AG04449 (cell line): ENCODE measurements around the gene ANKRD12.

Experiments
- CTCF ChIA-PET: fragments of 350-600 bp; formaldehyde crosslinking; extraction: SDS; loops from one replicate; lab custom pipeline; 2021; ENCODE audit warnings: antibody characterized with exemption; lab: Yijun Ruan, JAX
- POLR2A ChIA-PET: fragments of 400-600, 350-600 bp; formaldehyde crosslinking; extraction: SDS; loops from one replicate; lab custom pipeline; 2020; ENCODE audit warnings: antibody characterized with exemption, inconsistent platforms; lab: Yijun Ruan, JAX
- DNase-seq: peaks from one replicate; pipeline ENCODE4 v3.0.0-alpha.2; 2010; ENCODE audit warnings: low read depth, low spot score
- H3K4me3 ChIP-seq: 2 replicates; pipeline ENCODE4 v1.5.1; 2011; ENCODE audit warnings: low read depth, mild to moderate bottlenecking, control low read depth, low read length
- CTCF ChIP-seq: IDR thresholded peaks from one replicate; pipeline ENCODE4 v1.5.1; 2011; ENCODE audit warnings: mild to moderate bottlenecking, moderate library complexity, low read length, control low read depth, inconsistent platforms; ENCODE audit not compliant: insufficient read depth; ENCODE audit errors: missing control alignments

Gene ANKRD12

GRCh38 chr18:9104244-9104901 is 32.2 kb upstream of the ANKRD12 start:
- H3K4me3 ChIP-seq: peak overlapping the region; percentile 73
- TF ChIP-seq CTCF: no peak
- POLR2A ChIA-PET: interaction anchor here (1.9 kb wide), 1 partner anchor 10 kb away, joined by 5 read pairs; no protein-coding TSS in a partner anchor
- no peak for DNase-seq
- CTCF ChIA-PET: interaction anchor here (0.7 to 2.1 kb wide), 7 partner anchors 8 to 38 kb away, joined by 3 to 5 read pairs (median 4); no protein-coding TSS in a partner anchor

- DNase-seq: no peak
- no peak for TF ChIP-seq CTCF
- ChIA-PET CTCF (interaction anchor here (0.7 to 1.5 kb wide), 4 partner anchors 8 to 44 kb away, joined by 3 to 4 read pairs (median 3); no protein-coding TSS in a partner anchor), POLR2A (no interaction called here)
- H3K4me3 ChIP-seq: peak overlapping the region; percentile 21
Measured at GRCh38 chr18:9105420-9105819, 31.2 kb upstream of the ANKRD12 start.

- no peak for DNase-seq
- ChIA-PET CTCF (interaction anchor here (1.1 to 1.2 kb wide), 2 partner anchors 16 to 43 kb away, joined by 3 read pairs; no protein-coding TSS in a partner anchor), POLR2A (no interaction called here)
- H3K4me3 ChIP-seq: 0 out of 2 replicates have a peak overlapping the region, but pooled peaks have one; percentile 21
- no peak for TF ChIP-seq CTCF
Measured at GRCh38 chr18:9106094-9106493, 30.5 kb upstream of the ANKRD12 start.

- no peak overlapping the region for H3K4me3 ChIP-seq
- ChIA-PET CTCF (interaction anchor here (1.1 to 1.2 kb wide), 2 partner anchors 15 to 42 kb away, joined by 3 read pairs; no protein-coding TSS in a partner anchor), POLR2A (no interaction called here)
- no peak for DNase-seq
- no peak for TF ChIP-seq CTCF
Measured at GRCh38 chr18:9106800-9107584, 29.6 kb upstream of the ANKRD12 start.

GRCh38 chr18:9108911-9109310 is 27.7 kb upstream of the ANKRD12 start:
- ChIA-PET CTCF (interaction anchor here (1.0 kb wide), 1 partner anchor 10 kb away, joined by 3 read pairs; no protein-coding TSS in a partner anchor), POLR2A (no interaction called here)
- no peak overlapping the region for H3K4me3 ChIP-seq
- no peak for DNase-seq
- TF ChIP-seq CTCF: no peak

- no peak for TF ChIP-seq CTCF
- ChIA-PET CTCF (interaction anchor here (1.0 kb wide), 1 partner anchor 9 kb away, joined by 3 read pairs; no protein-coding TSS in a partner anchor), POLR2A (no interaction called here)
- H3K4me3 ChIP-seq: no peak overlapping the region
- no peak for DNase-seq
Measured at GRCh38 chr18:9109523-9109922, 27.1 kb upstream of the ANKRD12 start.
